MCF 10A (cell line): ENCODE measurements around the gene CENATAC. TPM values are rescaled to one million over a fixed set of nuclear protein-coding genes. Genes with fewer than 3 reads are reported as not detected.

ENCODE experiments used
- BruUV-seq: library from RNA; stranded (reverse); fragments of 400-500 nt; replicated peaks from 2 replicates; lab custom pipeline; 2021; lab: Mats Ljungman, UMichigan
- CTCF ChIA-PET: fragments of 300-600 bp; sonication (Branson Sonifier 250); formaldehyde crosslinking; extraction: SDS; loops from one replicate; lab custom pipeline; 2021; ENCODE audit warnings: antibody characterized with exemption, inconsistent platforms; lab: Yijun Ruan, JAX
- POLR2A ChIA-PET: fragments of 300-600, 350-650 bp; sonication (Branson Sonifier 250); formaldehyde crosslinking; extraction: SDS; loops from one replicate; lab custom pipeline; 2020; ENCODE audit warnings: antibody characterized with exemption, inconsistent platforms; lab: Yijun Ruan, JAX
- DNase-seq: peaks from one replicate; pipeline ENCODE4 v3.0.0-alpha.2; 2018; ENCODE audit not compliant: unreplicated experiment
- H3K27ac Mint-ChIP-seq: one replicate; pipeline ENCODE4 v1.8.0; 2022; ENCODE audit warnings: mild to moderate bottlenecking, low read depth, mixed read lengths; ENCODE audit not compliant: unreplicated experiment
- H3K27me3 Mint-ChIP-seq: one replicate; pipeline ENCODE4 v1.8.0; 2022; ENCODE audit warnings: mixed read lengths; ENCODE audit not compliant: insufficient read depth, unreplicated experiment
- H3K36me3 Mint-ChIP-seq: one replicate; pipeline ENCODE4 v1.8.0; 2022; ENCODE audit warnings: mild to moderate bottlenecking, moderate library complexity, mixed read lengths; ENCODE audit not compliant: insufficient read depth, unreplicated experiment
- H3K4me1 Mint-ChIP-seq: one replicate; pipeline ENCODE4 v1.8.0; 2022; ENCODE audit warnings: mixed read lengths; ENCODE audit not compliant: insufficient read depth, unreplicated experiment
- H3K4me3 Mint-ChIP-seq: one replicate; pipeline ENCODE4 v1.8.0; 2022; ENCODE audit warnings: mild to moderate bottlenecking, moderate library complexity, mixed read lengths; ENCODE audit not compliant: unreplicated experiment
- H3K9me3 Mint-ChIP-seq: one replicate; pipeline ENCODE4 v1.8.0; 2022; ENCODE audit warnings: mixed read lengths; ENCODE audit not compliant: unreplicated experiment
- CTCF ChIP-seq: fragments of 200-600 bp; IDR thresholded peaks from one replicate; pipeline ENCODE4 v1.8.0; 2022; ENCODE audit warnings: antibody characterized with exemption, mild to moderate bottlenecking; ENCODE audit not compliant: unreplicated experiment
- intact Hi-C: fragments of 100-400 bp; cut with micrococcal nuclease; formaldehyde crosslinking; loops from 2 replicates; pipeline ENCODE4 v1.14.1; 2022
- total RNA-seq: library from RNA; stranded (reverse); gene quantifications from 2 replicates; pipeline ENCODE4 v1.2.3, GENCODE V29; 2022

The CENATAC gene
- total RNA-seq, 1 experiment from 2014 or later, result 49.0 TPM

DNA sequence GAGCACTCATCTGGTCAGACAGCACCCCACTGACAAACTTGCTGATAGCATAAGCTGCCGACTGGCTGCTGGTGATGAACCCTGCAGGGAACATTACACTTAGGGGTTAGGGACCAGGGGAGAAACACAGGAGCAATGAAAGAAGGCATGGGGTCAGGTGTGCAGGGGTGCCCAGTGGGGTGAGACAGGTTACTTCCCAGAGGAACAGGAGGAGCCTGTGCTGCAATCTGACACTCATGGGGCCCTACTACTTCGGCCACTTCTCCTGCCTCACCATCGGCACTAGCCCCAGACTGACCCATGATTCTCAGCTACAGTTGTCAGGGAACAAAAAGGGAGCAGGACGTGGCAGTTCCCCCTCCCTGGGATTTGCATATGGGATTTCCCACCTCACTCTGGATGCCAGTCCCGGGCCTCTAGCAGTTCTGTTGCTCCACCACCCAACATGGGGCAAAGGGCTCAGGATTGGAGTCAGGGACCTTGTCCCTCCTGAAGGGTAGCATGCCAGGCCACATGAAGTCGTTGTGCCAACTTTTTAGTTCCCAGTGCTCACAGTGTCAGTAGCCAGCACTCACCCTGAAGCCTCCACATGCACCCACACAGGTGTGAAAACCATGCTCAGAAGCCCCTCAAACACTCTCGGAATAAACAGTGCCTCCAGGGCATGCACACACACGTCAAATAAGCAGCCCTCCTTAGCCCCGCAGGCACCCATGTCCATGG lies 30.6 kb downstream of the CENATAC start:
- BruUV-seq, result no TSS peak
- Mint-ChIP-seq H3K9me3 (no peaks in the 10 kb centered on the region), H3K4me3 (no peak overlapping the region), H3K4me1 (peaks cover 15% of the 10 kb centered on the region), H3K36me3 (peaks cover 15% of the 10 kb centered on the region), H3K27ac (no peak overlapping the region), H3K27me3 (no peaks in the 10 kb centered on the region)
- CTCF ChIA-PET, result interaction anchor here (1.0 kb wide), 1 partner anchor 168 kb away, joined by 6 read pairs; no protein-coding TSS in a partner anchor
- no peak for TF ChIP-seq CTCF
- POLR2A ChIA-PET, result interaction anchor here (1.5 to 4.6 kb wide), 2 partner anchors 10 to 28 kb away, joined by 3 to 65 read pairs; partner anchors contain the start of genes HYOU1, RPS25 and TRAPPC4
- DNase-seq, result no peak
- intact Hi-C loops, result no loop called here

- Mint-ChIP-seq H3K27ac (no peak overlapping the region), H3K27me3 (no peaks in the 10 kb centered on the region), H3K9me3 (no peaks in the 10 kb centered on the region), H3K4me1 (peaks cover 15% of the 10 kb centered on the region), H3K4me3 (no peak overlapping the region), H3K36me3 (peaks cover 10% of the 10 kb centered on the region)
- POLR2A ChIA-PET, result interaction anchor here (0.6 to 4.6 kb wide), 5 partner anchors 11 to 117 kb away, joined by 3 to 65 read pairs (median 7); partner anchors contain the start of genes CENATAC, HYOU1, RPS25 and TRAPPC4
- no peak for TF ChIP-seq CTCF
- intact Hi-C loops, result no loop called here
- CTCF ChIA-PET, result no interaction called here
- DNase-seq, result no peak
- no TSS peak for BruUV-seq
Observed at GRCh38 chr11:119029069-119029339, 31.1 kb downstream of the CENATAC start.

DNA sequence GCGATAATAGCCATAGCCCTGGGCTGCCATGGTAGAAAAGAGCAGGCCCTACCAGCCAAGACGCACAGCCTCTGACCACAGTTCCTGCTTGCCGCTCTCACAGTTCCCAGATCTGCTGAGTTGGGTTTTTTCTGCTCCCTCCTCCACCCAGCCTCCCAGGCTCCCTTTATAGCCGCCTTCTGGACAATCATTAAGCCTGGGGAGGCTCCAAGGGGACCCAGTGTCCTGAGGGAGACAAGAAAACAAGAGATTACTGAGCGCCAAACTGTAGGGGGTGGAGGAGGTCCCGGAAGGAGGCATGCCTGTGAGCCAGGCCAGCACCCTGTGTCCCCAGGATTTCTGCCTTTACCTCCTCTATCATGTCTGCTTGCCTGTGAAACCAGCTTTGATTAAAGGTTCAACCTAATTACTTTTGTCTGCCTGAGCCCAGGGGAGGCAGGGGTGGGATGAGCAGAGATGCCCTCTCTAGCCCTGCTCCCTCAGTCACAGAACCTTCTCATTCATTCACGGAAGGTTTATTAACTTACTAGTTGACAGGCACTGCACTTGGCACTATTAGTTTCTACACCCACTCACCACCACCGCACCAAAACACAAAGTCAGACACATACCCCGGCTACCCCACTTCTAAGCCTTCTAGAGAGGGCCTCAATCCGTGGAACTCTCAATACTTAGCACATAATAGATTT lies 31.5 kb downstream of the CENATAC start:
- POLR2A ChIA-PET, result interaction anchor here (0.6 to 4.6 kb wide), 10 partner anchors 11 to 594 kb away, joined by 3 to 65 read pairs (median 6); partner anchors contain the start of genes CENATAC, DPAGT1, HMBS and RPS25
- intact Hi-C loops, result loop anchor here (2.0 kb wide), 1 partner anchor 27 kb away; the partner anchor contains the start of gene HYOU1
- no peak for TF ChIP-seq CTCF
- Mint-ChIP-seq H3K36me3 (peaks cover 8% of the 10 kb centered on the region), H3K4me1 (peaks cover 15% of the 10 kb centered on the region), H3K27me3 (no peaks in the 10 kb centered on the region), H3K27ac (peak overlapping the region; percentile 70), H3K9me3 (no peaks in the 10 kb centered on the region), H3K4me3 (peak overlapping the region; percentile 75)
- CTCF ChIA-PET, result interaction anchor here (0.6 kb wide), 1 partner anchor 122 kb away, joined by 4 read pairs; no protein-coding TSS in a partner anchor
- TSS peak; percentile 22 for BruUV-seq
- no peak for DNase-seq

- POLR2A ChIA-PET, result interaction anchor here (0.6 to 4.6 kb wide), 11 partner anchors 12 to 595 kb away, joined by 3 to 65 read pairs (median 6); partner anchors contain the start of genes CENATAC, DPAGT1, HMBS and RPS25
- peak overlapping the region; percentile 70 for H3K27ac Mint-ChIP-seq
- no peak for TF ChIP-seq CTCF
- no peaks in the 10 kb centered on the region for H3K27me3 Mint-ChIP-seq
- no TSS peak for BruUV-seq
- CTCF ChIA-PET, result interaction anchor here (0.6 to 2.2 kb wide), 3 partner anchors 11 to 122 kb away, joined by 4 to 6 read pairs (median 5); partner anchors contain the start of genes RPS25 and TRAPPC4
- no peak for DNase-seq
- H3K36me3 Mint-ChIP-seq, result peaks cover 8% of the 10 kb centered on the region
- H3K4me3 Mint-ChIP-seq, result peak overlapping the region; percentile 75
- peaks cover 15% of the 10 kb centered on the region for H3K4me1 Mint-ChIP-seq
- intact Hi-C loops, result loop anchor here (2.0 kb wide), 1 partner anchor 27 kb away; the partner anchor contains the start of gene HYOU1
- no peaks in the 10 kb centered on the region for H3K9me3 Mint-ChIP-seq
Observed at GRCh38 chr11:119030029-119030328, 32.0 kb downstream of the CENATAC start.
